Astrocyte of the spinal cord (primary cell): ENCODE data around the gene SNCG.
"Not testable (repeated sequence)": the region's sequence is repeated elsewhere in the genome, so short reads cannot be mapped to it uniquely, and the experiment has no call there.

Experiments
- DNase-seq: peaks from one replicate; pipeline ENCODE4 v3.0.0; 2011; ENCODE audit warnings: low read depth, low spot score
- H3K4me3 ChIP-seq: 2 replicates; pipeline ENCODE4 v1.5.1; 2011; ENCODE audit warnings: low read depth, mild to moderate bottlenecking, low read length, moderate library complexity
- CTCF ChIP-seq: IDR thresholded peaks from 2 replicates; pipeline ENCODE4 v1.5.1; 2012; ENCODE audit warnings: low read depth, mild to moderate bottlenecking, low read length, inconsistent platforms
- in situ Hi-C: cut with HindIII; loops from 2 replicates; pipeline ENCODE4 v1.10.0; 2017; ENCODE audit warnings: low sequenced_read_pairs

Gene SNCG

GRCh38 chr10:86979296-86979818, 21.0 kb downstream of the SNCG start:
- no peak for DNase-seq
- in situ Hi-C loops = no loop called here
- no peak for TF ChIP-seq CTCF
- no peak overlapping the region for H3K4me3 ChIP-seq

- H3K4me3 ChIP-seq = no peak overlapping the region
- no peak for DNase-seq
- in situ Hi-C loops = no loop called here
- TF ChIP-seq CTCF = no peak
Observed at GRCh38 chr10:86979977-86980448, 21.6 kb downstream of the SNCG start.

- DNase-seq, H3K4me3 ChIP-seq, in situ Hi-C loops: not testable (repeated sequence)
Observed at GRCh38 chr10:86981020-86981419, 22.6 kb downstream of the SNCG start.

- in situ Hi-C loops = no loop called here
- H3K4me3 ChIP-seq = no peak overlapping the region
- no peak for TF ChIP-seq CTCF
- no peak for DNase-seq
Observed at GRCh38 chr10:86981716-86982115, 23.3 kb downstream of the SNCG start.

GRCh38 chr10:86984498-86984897, 26.1 kb downstream of the SNCG start:
- in situ Hi-C loops, DNase-seq, H3K4me3 ChIP-seq: not testable (repeated sequence)

- no peak for TF ChIP-seq CTCF
- DNase-seq = no peak
- no peak overlapping the region for H3K4me3 ChIP-seq
- in situ Hi-C loops = no loop called here
Observed at GRCh38 chr10:86988520-86988919, 30.1 kb downstream of the SNCG start.

GRCh38 chr10:86991362-86991761, 33.0 kb downstream of the SNCG start:
- H3K4me3 ChIP-seq, DNase-seq, in situ Hi-C loops: not testable (repeated sequence)

- in situ Hi-C loops = no loop called here
- TF ChIP-seq CTCF = no peak
- DNase-seq = no peak
- H3K4me3 ChIP-seq = no peak overlapping the region
Observed at GRCh38 chr10:86992456-86992855, 34.1 kb downstream of the SNCG start.
